HCT116 (cell line): ENCODE results near the gene ZBTB37. TPM values are rescaled to one million over a fixed set of nuclear protein-coding genes. Genes with fewer than 3 reads are reported as not detected.

ENCODE experiments used
- ATAC-seq: fragments of 200-7000 bp; cut with Tn5 transposase; 2 replicates; pipeline ENCODE4 v1.9.1; 2020; ENCODE audit warnings: mild to moderate bottlenecking, moderate library complexity
- BruUV-seq: library from RNA; stranded (reverse); fragments of 400-500 nt; replicated peaks from 2 replicates; lab custom pipeline; 2021; lab: Mats Ljungman, UMichigan
- CTCF ChIA-PET: fragments of 300-600 bp; sonication (Branson Sonifier 250); formaldehyde crosslinking; loops from one replicate; lab custom pipeline; 2021; ENCODE audit warnings: antibody characterized with exemption; lab: Charles Lee
- POLR2A ChIA-PET: fragments of 300-600, 350-600 bp; sonication (Branson Sonifier 250); formaldehyde crosslinking; loops from one replicate; lab custom pipeline; 2021; ENCODE audit warnings: antibody characterized with exemption; lab: Charles Lee
- RAD21 ChIA-PET, 2 experiments: fragments of 300-600 bp; sonication (Branson Sonifier 250); formaldehyde crosslinking; loops; one replicate each; lab custom pipeline; 2023; ENCODE audit warnings: low total read pairs in 2 of 2; ENCODE audit not compliant: uncharacterized antibody in 2 of 2, unreplicated experiment in 2 of 2, low non-redundant PET in 1 of 2; lab: Charles Lee
- DNase-seq: peaks from one replicate; pipeline ENCODE4 v3.0.0-alpha.2; 2010; ENCODE audit warnings: low read depth, low spot score
- H2AFZ ChIP-seq: fragments of 200-600 bp; shearing (Covaris generic), sonication (generic); 2 replicates; pipeline ENCODE4 v1.6.1; 2017; ENCODE audit warnings: low read depth, mixed run types, mixed read lengths, antibody characterized with exemption, low read length; ENCODE audit not compliant: poor library complexity, severe bottlenecking
- H3K27ac ChIP-seq: 2 replicates; pipeline ENCODE4 v1.5.1; 2012; ENCODE audit warnings: low read depth, low read length
- H3K27me3 ChIP-seq: fragments of 200-600 bp; sonication (generic); 2 replicates; pipeline ENCODE4 v1.6.1; 2016; ENCODE audit warnings: mixed run types, low read length, mixed read lengths; ENCODE audit not compliant: insufficient read depth
- H3K36me3 ChIP-seq, 2 experiments: fragments of 200-500 bp in 1 of 2; fragments of 200-600 bp in 1 of 2; sonication (Bioruptor generic) in 1 of 2; sonication (generic) in 1 of 2; 2 replicates each; pipeline versions ENCODE4 v1.5.1 to v1.6.1; 2014 to 2016; ENCODE audit warnings: low read length in 2 of 2, inconsistent platforms in 1 of 2, mixed read lengths in 1 of 2, mixed run types in 1 of 2; ENCODE audit not compliant: insufficient read depth in 2 of 2, control insufficient read depth in 1 of 2
- H3K4me1 ChIP-seq, 2 experiments: fragments of 200-600 bp in 1 of 2; sonication (generic) in 1 of 2; 2 replicates each; pipeline versions ENCODE4 v1.5.1 to v1.6.1; 2012 to 2017; ENCODE audit warnings: low read length in 2 of 2, inconsistent platforms in 1 of 2, mild to moderate bottlenecking in 1 of 2, mixed read lengths in 1 of 2, mixed run types in 1 of 2, moderate library complexity in 1 of 2; ENCODE audit not compliant: insufficient read depth in 2 of 2, control insufficient read depth in 1 of 2
- H3K4me2 ChIP-seq: fragments of 200-600 bp; sonication (generic); 2 replicates; pipeline ENCODE4 v1.6.1; 2017; ENCODE audit warnings: mixed run types, low read length, mixed read lengths
- H3K4me3 ChIP-seq, 2 experiments: fragments of 200-600 bp in 1 of 2; sonication (generic) in 1 of 2; replicated peaks in 1 of 2; 2 replicates each; pipeline ENCODE4 v1.5.1; 2011 to 2016; ENCODE audit warnings: low read length in 2 of 2, control low read depth in 1 of 2, low read depth in 1 of 2, mild to moderate bottlenecking in 1 of 2, mixed read lengths in 1 of 2, mixed run types in 1 of 2
- H3K79me2 ChIP-seq: fragments of 200-600 bp; sonication (generic); 2 replicates; pipeline ENCODE4 v1.6.1; 2017; ENCODE audit warnings: mild to moderate bottlenecking, mixed run types, low read length, moderate library complexity, mixed read lengths; ENCODE audit not compliant: insufficient read depth
- H3K9ac ChIP-seq: fragments of 200-600 bp; sonication (generic); 2 replicates; pipeline ENCODE4 v1.6.1; 2016; ENCODE audit warnings: low read length, mixed read lengths
- H3K9me2 ChIP-seq: fragments of 200-600 bp; sonication (generic), shearing (Covaris generic); 2 replicates; pipeline ENCODE4 v1.6.1; 2017; ENCODE audit warnings: mixed run types, mild to moderate bottlenecking, moderate library complexity; ENCODE audit not compliant: insufficient read depth
- H3K9me3 ChIP-seq, 2 experiments: fragments of 200-500 bp in 1 of 2; fragments of 200-600 bp in 1 of 2; sonication (Bioruptor generic) in 1 of 2; sonication (generic) in 1 of 2; 2 replicates each; pipeline ENCODE4 v1.6.1; 2014 to 2017; ENCODE audit warnings: low read length in 2 of 2, mixed read lengths in 2 of 2, inconsistent platforms in 1 of 2, low read depth in 1 of 2, mild to moderate bottlenecking in 1 of 2, mixed run types in 1 of 2, moderate library complexity in 1 of 2; ENCODE audit not compliant: control insufficient read depth in 1 of 2, insufficient read depth in 1 of 2
- H4K20me1 ChIP-seq: fragments of 200-600 bp; sonication (generic), shearing (Covaris generic); 2 replicates; pipeline ENCODE4 v1.6.1; 2017; ENCODE audit warnings: mixed run types, mild to moderate bottlenecking, moderate library complexity; ENCODE audit not compliant: insufficient read depth
- CBX3 ChIP-seq: IDR thresholded peaks from 2 replicates; pipeline ENCODE4 v1.6.1; 2012; ENCODE audit warnings: low read depth
- EZH2 ChIP-seq: fragments of 200-600 bp; sonication (generic); IDR thresholded peaks from 2 replicates; pipeline ENCODE4 v1.6.1; 2017; ENCODE audit warnings: antibody characterized with exemption, mixed run types
- EZH2phosphoT487 ChIP-seq: fragments of 200-600 bp; IDR thresholded peaks from 2 replicates; pipeline ENCODE4 v1.6.1; 2018; ENCODE audit warnings: antibody characterized with exemption, borderline replicate concordance
- MAX ChIP-seq: IDR thresholded peaks from 2 replicates; pipeline ENCODE4 v1.6.1; 2012
- REST ChIP-seq: IDR thresholded peaks from 2 replicates; pipeline ENCODE4 v1.6.1; 2012; ENCODE audit warnings: low read depth
- SIN3A ChIP-seq: IDR thresholded peaks from 2 replicates; pipeline ENCODE4 v1.6.1; 2012; ENCODE audit warnings: low read depth
- TCF7L2 ChIP-seq: IDR thresholded peaks from 2 replicates; pipeline ENCODE4 v1.7.0; 2011; ENCODE audit warnings: borderline replicate concordance, inconsistent platforms; ENCODE audit not compliant: insufficient read depth, insufficient read length; ENCODE audit errors: extremely low read depth
- YY1 ChIP-seq: IDR thresholded peaks from 2 replicates; pipeline ENCODE4 v1.6.1; 2011; ENCODE audit warnings: low read length, low read depth, moderate library complexity, mild to moderate bottlenecking; ENCODE audit not compliant: insufficient replicate concordance; ENCODE audit errors: extremely low read depth
- ZFX ChIP-seq: fragments of 450-650 bp; IDR thresholded peaks from 2 replicates; pipeline ENCODE4 v1.6.1; 2017
- intact Hi-C: fragments of 100-400 bp; cut with micrococcal nuclease; formaldehyde crosslinking; loops from 2 replicates; pipeline ENCODE4 v1.10.0; 2022
- total RNA-seq: library from RNA; stranded (reverse); gene quantifications from one replicate; pipeline ENCODE4 v1.2.1, GENCODE V29; 2021; ENCODE audit not compliant: unreplicated experiment
- TF ChIP-seq, protein P1 (sequence below), 3 experiments: fragments of 200-600 bp in 1 of 3; sonication (generic) in 1 of 3; IDR thresholded peaks in 2 of 3; conservative IDR thresholded peaks in 1 of 3; 2 replicates each; pipeline ENCODE4 v1.5.1; 2012 to 2017; ENCODE audit warnings: low read depth in 2 of 3, low read length in 2 of 3, antibody characterized with exemption in 1 of 3, borderline replicate concordance in 1 of 3, control low read depth in 1 of 3, mild to moderate bottlenecking in 1 of 3, mixed read lengths in 1 of 3, mixed run types in 1 of 3, moderate library complexity in 1 of 3; ENCODE audit not compliant: insufficient read depth in 1 of 3
- TF ChIP-seq, protein P2 (sequence below): IDR thresholded peaks from 2 replicates; pipeline ENCODE4 v1.6.1; 2012

Gene ZBTB37
- total RNA-seq, 1 experiment from 2014 or later = 9.5 TPM

- ChIA-PET POLR2A (no interaction called here), RAD21 (no interaction called here), CTCF (no interaction called here)
- DNase-seq = no peak
- Histone ChIP-seq H3K27me3 (no peaks in the 10 kb centered on the region), H3K9ac (no peak overlapping the region), H3K27ac (no peak overlapping the region), H3K9me2 (no peaks in the 10 kb centered on the region), H3K36me3 (no peaks in the 10 kb centered on the region), H3K4me3 (no peak overlapping the region), H3K4me1 (no peaks in the 10 kb centered on the region), H3K4me2 (no peak overlapping the region), H3K9me3 (no peaks in the 10 kb centered on the region), H3K79me2 (no peaks in the 10 kb centered on the region), H4K20me1 (no peaks in the 10 kb centered on the region), H2AFZ (no peak overlapping the region)
- TF ChIP-seq, protein P1, sequence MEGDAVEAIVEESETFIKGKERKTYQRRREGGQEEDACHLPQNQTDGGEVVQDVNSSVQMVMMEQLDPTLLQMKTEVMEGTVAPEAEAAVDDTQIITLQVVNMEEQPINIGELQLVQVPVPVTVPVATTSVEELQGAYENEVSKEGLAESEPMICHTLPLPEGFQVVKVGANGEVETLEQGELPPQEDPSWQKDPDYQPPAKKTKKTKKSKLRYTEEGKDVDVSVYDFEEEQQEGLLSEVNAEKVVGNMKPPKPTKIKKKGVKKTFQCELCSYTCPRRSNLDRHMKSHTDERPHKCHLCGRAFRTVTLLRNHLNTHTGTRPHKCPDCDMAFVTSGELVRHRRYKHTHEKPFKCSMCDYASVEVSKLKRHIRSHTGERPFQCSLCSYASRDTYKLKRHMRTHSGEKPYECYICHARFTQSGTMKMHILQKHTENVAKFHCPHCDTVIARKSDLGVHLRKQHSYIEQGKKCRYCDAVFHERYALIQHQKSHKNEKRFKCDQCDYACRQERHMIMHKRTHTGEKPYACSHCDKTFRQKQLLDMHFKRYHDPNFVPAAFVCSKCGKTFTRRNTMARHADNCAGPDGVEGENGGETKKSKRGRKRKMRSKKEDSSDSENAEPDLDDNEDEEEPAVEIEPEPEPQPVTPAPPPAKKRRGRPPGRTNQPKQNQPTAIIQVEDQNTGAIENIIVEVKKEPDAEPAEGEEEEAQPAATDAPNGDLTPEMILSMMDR (IDR thresholded peaks at IDR 0.05 in 2 of 3, conservative IDR thresholded peaks at IDR 0.05 in 1 of 3; ENCODE audit: borderline replicate concordance in 1 of 3, insufficient read depth in 1 of 3, low read depth in 2 of 3, low read length in 2 of 3) = no peak
- TF ChIP-seq SIN3A (no peak), YY1 (no peak), ZFX (no peak), TCF7L2 (no peak), EZH2 (no peak), MAX (no peak), EZH2phosphoT487 (no peak), CBX3 (no peak), REST (no peak)
- TF ChIP-seq, protein P2, sequence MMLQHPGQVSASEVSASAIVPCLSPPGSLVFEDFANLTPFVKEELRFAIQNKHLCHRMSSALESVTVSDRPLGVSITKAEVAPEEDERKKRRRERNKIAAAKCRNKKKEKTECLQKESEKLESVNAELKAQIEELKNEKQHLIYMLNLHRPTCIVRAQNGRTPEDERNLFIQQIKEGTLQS = no peak
- intact Hi-C loops = loop anchor here (5.0 kb wide), 1 partner anchor 48 kb away; no protein-coding TSS in a partner anchor
- no peak for ATAC-seq
- no TSS peak for BruUV-seq
Observed at GRCh38 chr1:173894189-173894588, 26.0 kb downstream of the ZBTB37 start.
